GM12878 (cell line): ENCODE data around the gene GID8. TPM values are rescaled to one million over a fixed set of nuclear protein-coding genes. Genes with fewer than 3 reads are reported as not detected.

Source experiments
- ATAC-seq: fragments of 200-7000 bp; cut with Tn5 transposase; 3 replicates; pipeline ENCODE4 v1.9.1; 2020; ENCODE audit warnings: mild to moderate bottlenecking, moderate library complexity
- BruUV-seq: library from RNA; stranded (reverse); fragments of 400-500 nt; replicated peaks from 2 replicates; lab custom pipeline; 2021; lab: Mats Ljungman, UMichigan
- CTCF ChIA-PET: fragments of 300-600 bp; sonication (Branson Sonifier 250); formaldehyde crosslinking; extraction: SDS; loops from one replicate; lab custom pipeline; 2021; ENCODE audit warnings: inconsistent platforms; lab: Yijun Ruan, JAX
- POLR2A ChIA-PET: fragments of 350-600 bp; formaldehyde crosslinking; extraction: SDS; loops from one replicate; lab custom pipeline; 2021; ENCODE audit warnings: inconsistent platforms; lab: Charles Lee
- RAD21 ChIA-PET: fragments of 300-600 bp; sonication (Branson Sonifier 250); formaldehyde crosslinking; loops from one replicate; lab custom pipeline; 2023; ENCODE audit warnings: antibody characterized with exemption; ENCODE audit not compliant: unreplicated experiment; lab: Charles Lee
- SMC1A ChIA-PET: fragments of 300-600 bp; sonication (Branson Sonifier 250); formaldehyde crosslinking; loops from one replicate; lab custom pipeline; 2023; ENCODE audit not compliant: unreplicated experiment, uncharacterized antibody; lab: Charles Lee
- DNase-seq: peaks from one replicate; pipeline ENCODE4 v3.0.0-alpha.2; 2011; ENCODE audit warnings: low read depth, low spot score
- FAIRE-seq: peaks from 3 replicates; lab custom pipeline; 2011; peaks lifted over from hg19 to GRCh38; lab: Jason Lieb, UNC
- H2AFZ ChIP-seq: 2 replicates; pipeline ENCODE4 v1.6.0; 2011; ENCODE audit warnings: low read depth, low read length, control low read depth; ENCODE audit not compliant: control insufficient read depth
- H3K27ac ChIP-seq: 2 replicates; pipeline ENCODE4 v1.5.1; 2011; ENCODE audit warnings: control low read depth; ENCODE audit not compliant: control insufficient read depth, insufficient read depth
- H3K27me3 ChIP-seq, 2 experiments: replicated peaks in 1 of 2; 2 replicates each; pipeline versions ENCODE4 v1.6.0 to v1.6.1; 2011; ENCODE audit warnings: low read length in 1 of 2; ENCODE audit not compliant: control insufficient read depth in 2 of 2, insufficient read depth in 2 of 2
- H3K36me3 ChIP-seq, 2 experiments: 2 replicates each; pipeline ENCODE4 v1.5.1; 2011; ENCODE audit warnings: low read length in 1 of 2; ENCODE audit not compliant: control insufficient read depth in 2 of 2, insufficient read depth in 2 of 2
- H3K4me1 ChIP-seq: 2 replicates; pipeline ENCODE4 v1.6.1; 2011; ENCODE audit warnings: mild to moderate bottlenecking, low read length, moderate library complexity, mixed read lengths; ENCODE audit not compliant: control insufficient read depth, insufficient read depth
- H3K4me2 ChIP-seq: 2 replicates; pipeline ENCODE4 v1.6.0; 2011; ENCODE audit warnings: control low read depth; ENCODE audit not compliant: control insufficient read depth, insufficient read depth
- H3K4me3 ChIP-seq: fragments of 200-600 bp; sonication (generic); 2 replicates; pipeline ENCODE4 v1.5.1; 2016
- H3K79me2 ChIP-seq: 2 replicates; pipeline ENCODE4 v1.6.0; 2011; ENCODE audit warnings: low read length; ENCODE audit not compliant: control insufficient read depth, insufficient read depth
- H3K9ac ChIP-seq: 2 replicates; pipeline ENCODE4 v1.8.0; 2011; ENCODE audit warnings: low read length, control low read depth, mixed read lengths; ENCODE audit not compliant: control insufficient read depth, insufficient read depth
- H3K9me3 ChIP-seq: replicated peaks from 3 replicates; pipeline ENCODE4 v1.5.1; 2011; ENCODE audit warnings: mild to moderate bottlenecking, low read length; ENCODE audit not compliant: control insufficient read depth, insufficient read depth
- H4K20me1 ChIP-seq: 2 replicates; pipeline ENCODE4 v1.6.0; 2011; ENCODE audit not compliant: control insufficient read depth, insufficient read depth
- BCL3 ChIP-seq: IDR thresholded peaks from 2 replicates; pipeline ENCODE4 v1.6.1; 2011; ENCODE audit warnings: borderline replicate concordance, low read depth, mild to moderate bottlenecking, moderate library complexity, low read length; ENCODE audit not compliant: insufficient read depth, poor library complexity, severe bottlenecking
- ETV6 ChIP-seq, 2 experiments: fragments of 450-650 bp in 1 of 2; IDR thresholded peaks in 1 of 2; conservative IDR thresholded peaks in 1 of 2; 2 replicates each; pipeline ENCODE4 v1.6.1; 2014; ENCODE audit warnings: antibody characterized with exemption in 1 of 2, borderline replicate concordance in 1 of 2, low read depth in 1 of 2, mild to moderate bottlenecking in 1 of 2, moderate library complexity in 1 of 2
- HDGF ChIP-seq: fragments of 450-650 bp; IDR thresholded peaks from 2 replicates; pipeline ENCODE4 v1.6.1; 2016; ENCODE audit warnings: antibody characterized with exemption
- POLR2A ChIP-seq: IDR thresholded peaks from 2 replicates; pipeline ENCODE4 v1.6.1; 2011; ENCODE audit warnings: low read depth, mild to moderate bottlenecking, low read length
- STAT3 ChIP-seq: IDR thresholded peaks from 2 replicates; pipeline ENCODE4 v1.6.1; 2011; ENCODE audit warnings: low read depth, low read length, improper control_type of control experiment
- TCF3 ChIP-seq: IDR thresholded peaks from 2 replicates; pipeline ENCODE4 v1.6.1; 2012; ENCODE audit warnings: low read depth, mild to moderate bottlenecking, low read length, borderline replicate concordance; ENCODE audit not compliant: insufficient read depth
- WGBS: methylation state at CpG from one replicate; pipeline ENCODE4 v1.1.6; 2016; ENCODE audit warnings: low lambda C conversion rate; ENCODE audit not compliant: insufficient replicate concordance, insufficient coverage; ENCODE audit errors: missing lambda C conversion rate; 5-methylcytosine and 5-hydroxymethylcytosine counted together
- in situ Hi-C: fragments of 300-500 bp; cut with MboI; formaldehyde crosslinking; loops from 9 replicates; pipeline ENCODE4 v1.14.3; 2018; ENCODE audit warnings: mixed read lengths
- intact Hi-C: fragments of 100-400 bp; cut with micrococcal nuclease; formaldehyde crosslinking; loops from one replicate; pipeline ENCODE4 v1.14.2; 2022; ENCODE audit not compliant: unreplicated experiment
- polyA plus RNA-seq, 11 experiments: library from polyadenylated mRNA; depleted of rRNA in 4 of 11; unstranded in 6 of 11; stranded (reverse) in 5 of 11; fragments of >200 nt; fragmentation: Nextera tagmentation in 4 of 11; fragmentation: Illumina TruSeq in 1 of 11; extraction: Ambion mirVana in 4 of 11; extraction: Trizol in 1 of 11; gene quantifications; 1 replicate in 1 of 11; 2 replicates in 10 of 11; pipeline versions ENCODE4 v1.2.1 to v1.2.3, GENCODE V29; 2011 to 2016; ENCODE audit warnings: inconsistent platforms in 2 of 11, missing spikeins in 2 of 11, low read depth in 1 of 11
- total RNA-seq, 4 experiments: library from RNA; depleted of rRNA in 3 of 4; stranded (reverse); fragments of >200 nt in 3 of 4; fragmentation: Illumina TruSeq in 1 of 4; extraction: Trizol in 1 of 4; gene quantifications; 2 replicates each; pipeline versions ENCODE4 v1.2.1 to v1.2.3, GENCODE V29; 2013 to 2021

The GID8 gene
- total and polyA plus RNA-seq, 10 of the 15 experiments (the other 5 are each of a cell fraction or from before 2014, with no cell fraction given): 12.0 to 33.8 (median 22.2) TPM

GRCh38 chr20:62957136-62958117 lies 19.5 kb downstream of the GID8 start:
- Histone ChIP-seq H3K9ac (no peak overlapping the region), H3K4me3 (no peak overlapping the region), H3K9me3 (no peaks in the 10 kb centered on the region), H2AFZ (no peak overlapping the region), H3K79me2 (peaks cover 30% of the 10 kb centered on the region), H3K4me2 (no peak overlapping the region), H3K27ac (no peak overlapping the region), H3K27me3 (no peaks in the 10 kb centered on the region), H3K4me1 (peaks cover 12% of the 10 kb centered on the region), H3K36me3 (peaks cover 11 to 26% of the 10 kb centered on the region in 2 experiments; a peak in 3 of 4 replicates), H4K20me1 (no peaks in the 10 kb centered on the region)
- RAD21 ChIA-PET: no interaction called here
- POLR2A ChIA-PET: no interaction called here
- CTCF ChIA-PET: interaction anchor here (1.1 kb wide), 1 partner anchor 22 kb away, joined by 3 read pairs; no protein-coding TSS in a partner anchor
- in situ Hi-C loops (no loop called here), intact Hi-C loops (no loop called here)
- SMC1A ChIA-PET: no interaction called here
- TF ChIP-seq TCF3 (0 out of 2 replicates have a peak, but pooled peaks have one; percentile 49), STAT3 (no peak), HDGF (no peak), BCL3 (peak; percentile 33), ETV6 (conservative IDR thresholded peaks at IDR 0.05 in 1 of 2, IDR thresholded peaks at IDR 0.05 in 1 of 2; ENCODE audit: borderline replicate concordance in 1 of 2, low read depth in 1 of 2) (no peak), POLR2A (peak; percentile 57)
- BruUV-seq: no TSS peak
- WGBS: 95% methylated on average over 36 of the region's 36 CpGs
- FAIRE-seq: no peak
- DNase-seq: no peak
- ATAC-seq: no peak
